ENCODE measurements around the gene LIG3.
"Not testable (repeated sequence)": the region's sequence is repeated elsewhere in the genome, so short reads cannot be mapped to it uniquely, and the experiment has no call there.

LIG3 gene

GRCh38 chr17:35018814-35019213, 38.5 kb downstream of the LIG3 start:
- Mint-ChIP-seq H3K4me3 (no peak overlapping the region), H3K4me1 (peaks cover 48% of the 10 kb centered on the region), H3K36me3 (peaks cover 14% of the 10 kb centered on the region), H3K27ac (no peak overlapping the region), H3K9me3 (no peaks in the 10 kb centered on the region), H3K27me3 (no peaks in the 10 kb centered on the region)

GRCh38 chr17:35019386-35020179, 39.3 kb downstream of the LIG3 start:
- peaks cover 55% of the 10 kb centered on the region for H3K4me1 Mint-ChIP-seq
- peak overlapping the region; percentile 71 for H3K27ac Mint-ChIP-seq
- peak overlapping the region; percentile 1 for H3K4me3 Mint-ChIP-seq
- H3K9me3 Mint-ChIP-seq = no peaks in the 10 kb centered on the region
- H3K27me3 Mint-ChIP-seq = no peaks in the 10 kb centered on the region
- H3K36me3 Mint-ChIP-seq = peaks cover 14% of the 10 kb centered on the region

GRCh38 chr17:35021520-35022380, 41.4 kb downstream of the LIG3 start:
- Mint-ChIP-seq H3K27me3 (no peaks in the 10 kb centered on the region), H3K9me3 (no peaks in the 10 kb centered on the region), H3K36me3 (peaks cover 11% of the 10 kb centered on the region), H3K4me1 (peaks cover 55% of the 10 kb centered on the region), H3K27ac (peak overlapping the region; percentile 97), H3K4me3 (peak overlapping the region; percentile 72)

GRCh38 chr17:35022536-35023063, 42.3 kb downstream of the LIG3 start:
- Mint-ChIP-seq H3K4me1 (peaks cover 55% of the 10 kb centered on the region), H3K27me3 (no peaks in the 10 kb centered on the region), H3K9me3 (no peaks in the 10 kb centered on the region), H3K27ac (peak overlapping the region; percentile 97), H3K4me3 (peak overlapping the region; percentile 72), H3K36me3 (peaks cover 10% of the 10 kb centered on the region)

- Mint-ChIP-seq H3K27ac (peak overlapping the region; percentile 97), H3K4me1 (peaks cover 54% of the 10 kb centered on the region), H3K4me3 (no peak overlapping the region), H3K9me3 (no peaks in the 10 kb centered on the region), H3K36me3 (peaks cover 5% of the 10 kb centered on the region), H3K27me3 (no peaks in the 10 kb centered on the region)
Observed at GRCh38 chr17:35023538-35023937, 43.2 kb downstream of the LIG3 start.

GRCh38 chr17:35025541-35025940, 45.2 kb downstream of the LIG3 start:
- H3K9me3 Mint-ChIP-seq = no peaks in the 10 kb centered on the region
- peaks cover 2% of the 10 kb centered on the region for H3K36me3 Mint-ChIP-seq
- no peaks in the 10 kb centered on the region for H3K27me3 Mint-ChIP-seq
- H3K27ac Mint-ChIP-seq = no peak overlapping the region
- peaks cover 51% of the 10 kb centered on the region for H3K4me1 Mint-ChIP-seq
- H3K4me3 Mint-ChIP-seq = no peak overlapping the region

GRCh38 chr17:35028097-35028496, 47.8 kb downstream of the LIG3 start:
- H3K4me1 Mint-ChIP-seq = peaks cover 41% of the 10 kb centered on the region
- H3K27me3 Mint-ChIP-seq, H3K36me3 Mint-ChIP-seq, H3K9me3 Mint-ChIP-seq, H3K27ac Mint-ChIP-seq, H3K4me3 Mint-ChIP-seq: not testable (repeated sequence)

- H3K36me3 Mint-ChIP-seq = peaks cover 2% of the 10 kb centered on the region
- peaks cover 41% of the 10 kb centered on the region for H3K4me1 Mint-ChIP-seq
- H3K27ac Mint-ChIP-seq = peak overlapping the region; percentile 60
- no peak overlapping the region for H3K4me3 Mint-ChIP-seq
- H3K27me3 Mint-ChIP-seq = no peaks in the 10 kb centered on the region
- H3K9me3 Mint-ChIP-seq = no peaks in the 10 kb centered on the region
Observed at GRCh38 chr17:35028531-35029262, 48.4 kb downstream of the LIG3 start.

GRCh38 chr17:35030780-35031179, 50.5 kb downstream of the LIG3 start:
- Mint-ChIP-seq H3K27me3 (no peaks in the 10 kb centered on the region), H3K4me3 (no peak overlapping the region), H3K36me3 (peaks cover 2% of the 10 kb centered on the region), H3K9me3 (no peaks in the 10 kb centered on the region), H3K4me1 (peaks cover 33% of the 10 kb centered on the region), H3K27ac (no peak overlapping the region)

- H3K4me3 Mint-ChIP-seq = no peak overlapping the region
- peaks cover 5% of the 10 kb centered on the region for H3K36me3 Mint-ChIP-seq
- H3K27ac Mint-ChIP-seq = no peak overlapping the region
- H3K9me3 Mint-ChIP-seq = no peaks in the 10 kb centered on the region
- no peaks in the 10 kb centered on the region for H3K27me3 Mint-ChIP-seq
- H3K4me1 Mint-ChIP-seq = peaks cover 51% of the 10 kb centered on the region
Observed at GRCh38 chr17:35038453-35038852, 58.1 kb downstream of the LIG3 start.

- Mint-ChIP-seq H3K4me1 (peaks cover 73% of the 10 kb centered on the region), H3K36me3 (peaks cover 5% of the 10 kb centered on the region), H3K4me3 (no peak overlapping the region), H3K9me3 (no peaks in the 10 kb centered on the region), H3K27me3 (no peaks in the 10 kb centered on the region), H3K27ac (peak overlapping the region; percentile 65)
Observed at GRCh38 chr17:35041390-35041789, 61.1 kb downstream of the LIG3 start.

GRCh38 chr17:35044181-35044580, 63.9 kb downstream of the LIG3 start:
- H3K4me1 Mint-ChIP-seq = peaks cover 80% of the 10 kb centered on the region
- H3K9me3 Mint-ChIP-seq = no peaks in the 10 kb centered on the region
- H3K27ac Mint-ChIP-seq = peak overlapping the region; percentile 95
- H3K27me3 Mint-ChIP-seq = no peaks in the 10 kb centered on the region
- H3K36me3 Mint-ChIP-seq = peaks cover 5% of the 10 kb centered on the region
- H3K4me3 Mint-ChIP-seq = no peak overlapping the region

GRCh38 chr17:35045458-35045979, 65.2 kb downstream of the LIG3 start:
- not testable (repeated sequence) for H3K27me3 Mint-ChIP-seq, H3K9me3 Mint-ChIP-seq, H3K36me3 Mint-ChIP-seq
- peak overlapping the region; percentile 96 for H3K27ac Mint-ChIP-seq
- peak overlapping the region; percentile 77 for H3K4me3 Mint-ChIP-seq
- peaks cover 84% of the 10 kb centered on the region for H3K4me1 Mint-ChIP-seq

- Mint-ChIP-seq H3K27ac (peak overlapping the region; percentile 96), H3K9me3 (no peaks in the 10 kb centered on the region), H3K4me1 (peaks cover 80% of the 10 kb centered on the region), H3K4me3 (peak overlapping the region; percentile 77), H3K27me3 (no peaks in the 10 kb centered on the region), H3K36me3 (peaks cover 2% of the 10 kb centered on the region)
Observed at GRCh38 chr17:35046245-35046644, 65.9 kb downstream of the LIG3 start.

GRCh38 chr17:35046740-35047283, 66.5 kb downstream of the LIG3 start:
- H3K27ac Mint-ChIP-seq = peak overlapping the region; percentile 96
- H3K4me1 Mint-ChIP-seq = peaks cover 82% of the 10 kb centered on the region
- H3K36me3 Mint-ChIP-seq = peaks cover 2% of the 10 kb centered on the region
- no peaks in the 10 kb centered on the region for H3K9me3 Mint-ChIP-seq
- no peaks in the 10 kb centered on the region for H3K27me3 Mint-ChIP-seq
- H3K4me3 Mint-ChIP-seq = peak overlapping the region; percentile 77

Data from activated naive CD4-positive, alpha-beta T cell treated with anti-CD3 and anti-CD28 coated beads, Interleukin-2, amount 50 U/mL, for 24 hours (primary cell).